ENCODE results near the gene UPK1A.

The UPK1A gene

DNA sequence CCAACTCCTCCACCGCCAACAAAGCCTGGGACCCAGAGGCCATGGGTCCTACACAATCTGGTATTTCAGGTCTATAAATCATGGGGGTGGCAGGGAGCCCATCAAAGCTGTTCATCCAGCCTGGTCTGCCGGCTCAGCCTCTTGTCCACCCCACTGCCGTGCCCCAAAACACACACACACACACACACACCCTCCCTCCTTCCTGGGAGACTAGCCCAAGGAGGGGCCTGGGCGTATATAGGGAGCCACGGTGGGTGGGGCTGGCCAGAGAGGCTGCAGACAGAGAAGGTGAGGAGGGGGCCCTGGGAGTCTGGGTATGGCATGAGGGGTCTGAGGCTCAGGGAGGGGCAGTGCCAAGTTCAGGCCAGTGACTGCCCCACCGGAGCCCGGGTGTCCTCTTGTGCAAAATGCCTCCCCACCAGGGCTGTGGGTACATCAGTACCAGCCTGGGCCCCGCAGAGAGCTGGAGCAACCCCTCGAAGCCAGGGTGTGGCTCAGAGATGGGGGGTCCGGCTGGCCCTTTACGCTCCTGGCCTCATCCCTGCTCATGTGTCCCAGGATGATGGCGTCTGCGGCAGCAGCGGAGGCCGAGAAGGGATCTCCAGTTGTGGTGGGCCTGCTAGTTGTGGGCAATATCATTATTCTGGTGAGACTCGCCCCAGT lies at the start of gene UPK1A:
Gene UPK1A (plus strand): TSS at position 267 of the 663 bp plus-strand sequence. CDS start 296 bp downstream, at position 563.
- H3K27ac ChIP-seq = no peak within 1 kb of the TSS
- TF ChIP-seq CTCF (conservative IDR thresholded peaks at IDR 0.05) = no peak

GRCh38 chr19:35618857-35619256 lies 47.5 kb upstream of the UPK1A start:
- peak; percentile 37 for TF ChIP-seq CTCF (conservative IDR thresholded peaks at IDR 0.05)
- no peak overlapping the region for H3K27ac ChIP-seq

- no peak for TF ChIP-seq CTCF (conservative IDR thresholded peaks at IDR 0.05)
- H3K27ac ChIP-seq = no peak overlapping the region
These were observed 46.9 kb upstream of the UPK1A start for GRCh38 chr19:35619290-35619923.

GRCh38 chr19:35620001-35620400 lies 46.3 kb upstream of the UPK1A start:
- TF ChIP-seq CTCF (conservative IDR thresholded peaks at IDR 0.05) = no peak
- no peak overlapping the region for H3K27ac ChIP-seq

DNA sequence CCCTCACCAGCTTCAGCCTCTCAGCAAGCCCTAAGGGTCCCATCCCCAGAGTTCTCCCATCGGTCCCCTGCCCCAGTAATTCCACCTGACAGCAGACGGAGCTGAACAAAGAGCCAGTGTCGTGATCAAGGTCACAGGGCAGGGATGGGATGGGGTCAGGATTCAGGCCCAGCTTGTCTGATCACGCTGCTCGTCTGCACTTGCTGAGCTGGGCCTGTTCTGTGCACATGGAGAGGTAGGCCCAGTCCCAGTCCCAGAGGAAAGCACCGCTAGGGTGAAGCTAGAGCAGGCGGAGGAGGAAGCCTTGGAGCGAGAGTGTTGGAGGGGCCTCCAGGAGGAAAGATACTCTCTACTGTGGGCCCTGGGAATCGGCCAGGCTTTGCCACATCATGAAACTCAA lies 44.6 kb upstream of the UPK1A start:
- no peak overlapping the region for H3K27ac ChIP-seq
- TF ChIP-seq CTCF (conservative IDR thresholded peaks at IDR 0.05) = no peak

DNA sequence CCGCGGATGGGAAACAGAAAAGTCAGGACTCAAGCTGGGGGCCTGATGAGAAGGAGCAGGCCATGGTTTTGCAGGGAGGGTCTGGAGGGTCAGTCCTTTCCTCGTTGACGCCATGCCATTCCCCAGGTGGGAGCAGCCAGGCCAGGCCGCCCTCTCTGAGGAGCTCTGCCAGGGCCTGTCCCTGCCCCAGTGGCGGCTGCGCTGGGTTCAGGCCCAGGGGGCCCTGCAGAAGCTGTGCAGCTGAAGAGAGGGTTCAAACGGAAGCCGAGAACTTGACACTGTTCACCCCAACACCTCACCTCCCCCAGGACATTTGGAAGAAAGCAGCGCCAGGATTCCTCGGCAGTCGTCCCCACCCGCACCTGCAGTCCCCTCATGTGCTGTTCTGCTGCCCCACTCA lies 43.6 kb upstream of the UPK1A start:
- TF ChIP-seq CTCF (conservative IDR thresholded peaks at IDR 0.05) = no peak
- H3K27ac ChIP-seq = no peak overlapping the region

DNA sequence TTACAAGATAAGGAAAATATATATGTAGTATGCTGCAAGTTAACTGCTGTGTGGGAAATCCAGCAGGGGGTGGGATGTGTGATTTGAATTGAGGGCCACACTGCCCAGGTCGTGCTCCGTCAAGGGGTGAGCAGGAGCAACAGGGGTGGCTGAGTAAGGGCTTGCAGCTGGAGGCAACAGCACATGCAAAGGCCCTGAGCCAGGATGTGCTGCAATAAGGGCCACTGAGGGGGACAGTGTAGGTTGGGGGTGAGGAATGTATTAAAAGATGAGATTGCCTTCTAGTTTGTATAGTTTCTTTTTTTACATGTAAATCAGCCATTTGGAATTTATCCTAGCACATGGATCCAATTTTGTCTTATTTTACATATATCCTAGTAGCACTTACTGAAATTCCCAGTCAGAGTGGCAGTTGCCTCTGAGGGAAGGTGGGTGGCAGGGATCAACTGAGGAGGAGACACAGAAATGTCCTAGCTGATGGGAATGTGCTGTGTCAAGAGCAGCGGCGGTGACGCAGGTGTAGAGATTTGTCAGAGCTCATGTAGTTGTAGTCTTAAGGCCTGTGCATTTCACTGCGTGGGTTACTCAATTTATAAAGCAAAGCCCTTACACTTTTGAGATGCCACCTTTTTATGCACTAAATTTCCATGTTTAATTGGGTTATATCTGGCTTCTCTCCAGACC lies 42.8 kb upstream of the UPK1A start:
- H3K27ac ChIP-seq = no peak overlapping the region
- no peak for TF ChIP-seq CTCF (conservative IDR thresholded peaks at IDR 0.05)

Data from VCaP (cell line).